ENCODE measurements around the gene DKK1. TPM values are rescaled to one million over a fixed set of nuclear protein-coding genes. Genes with fewer than 3 reads are reported as not detected.
"Not testable (repeated sequence)": the region's sequence is repeated elsewhere in the genome, so short reads cannot be mapped to it uniquely, and the experiment has no call there.

The DKK1 gene
- total RNA-seq, 2 experiments from 2014 or later = not detected

- H3K36me3 Mint-ChIP-seq, CTCF ChIA-PET, H3K4me1 Mint-ChIP-seq: not testable (repeated sequence)
Observed at GRCh38 chr10:52365547-52366432, 51.7 kb downstream of the DKK1 start.

More at GRCh38 chr10:52365547-52366432, 51.7 kb downstream of the DKK1 start:
- not testable (repeated sequence) for H3K9me3 Mint-ChIP-seq (ENCODE audit: low read depth); ATAC-seq; H3K4me3 Mint-ChIP-seq; H3K27me3 Mint-ChIP-seq; H3K27ac Mint-ChIP-seq; DNase-seq

All from activated CD8-positive, alpha-beta memory T cell treated with anti-CD3 and anti-CD28 coated beads, Interleukin-2, amount 10 ng/mL, durations not matched to agents 7 days and 5 days (primary cell).